Stimulated activated CD8-positive, alpha-beta memory T cell treated with anti-CD3 and anti-CD28 coated beads, Interleukin-12 subunit alpha, Interleukin-12 subunit beta, amount 100 ng/mL, for 4 hours (primary cell): ENCODE data around the gene HOXA9.

Experiments
- DNase-seq: peaks from one replicate; pipeline ENCODE4 v3.0.0-alpha.2; 2020; ENCODE audit warnings: low read depth

HOXA9 gene

DNA sequence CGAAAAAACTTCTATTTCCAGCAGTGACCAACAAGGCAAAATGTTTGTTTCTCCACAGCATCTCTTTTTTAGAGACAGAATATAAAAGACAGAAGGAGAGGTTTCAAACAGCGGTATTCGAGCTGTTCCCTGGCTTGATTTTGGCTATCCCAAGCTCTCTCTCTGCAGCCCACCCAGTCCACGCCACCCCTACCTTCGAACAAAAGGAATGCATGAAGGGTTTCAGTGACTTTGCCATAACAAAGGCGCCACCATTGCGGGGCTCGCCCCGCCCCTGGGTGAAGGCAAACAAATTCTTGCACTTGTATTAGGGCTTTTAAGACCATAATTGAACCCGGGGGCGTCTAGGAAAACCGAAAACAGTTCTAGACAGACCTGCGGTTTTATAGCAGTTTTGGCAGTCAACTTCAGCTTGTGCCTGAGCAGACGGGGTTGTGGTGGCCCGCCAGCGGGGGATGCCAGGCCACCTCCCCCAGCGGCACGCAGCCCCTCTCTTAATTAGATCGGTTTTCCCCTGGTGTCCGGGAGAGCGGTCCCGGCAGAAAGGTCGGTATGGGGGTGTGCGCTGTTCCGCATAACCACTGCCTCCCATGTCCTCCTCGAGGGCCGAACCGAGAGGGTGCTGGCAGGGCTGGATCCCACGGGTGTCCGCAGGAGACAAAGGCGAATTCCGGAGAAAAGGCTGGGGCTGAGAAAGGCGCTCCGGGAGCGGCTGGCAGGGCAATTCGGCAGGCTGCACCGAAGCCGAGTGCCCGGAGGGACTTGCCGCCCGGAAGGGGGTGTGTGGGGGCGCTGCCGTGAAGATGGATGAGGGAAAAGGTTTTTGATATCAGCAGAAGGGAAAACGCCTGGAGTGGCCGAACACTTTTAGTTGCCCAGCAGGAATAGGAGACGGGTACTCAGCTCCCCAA, 22.4 kb upstream of the HOXA9 start:
- DNase-seq = no peak

GRCh38 chr7:27186668-27187474, 21.5 kb upstream of the HOXA9 start:
- DNase-seq = no peak

DNA sequence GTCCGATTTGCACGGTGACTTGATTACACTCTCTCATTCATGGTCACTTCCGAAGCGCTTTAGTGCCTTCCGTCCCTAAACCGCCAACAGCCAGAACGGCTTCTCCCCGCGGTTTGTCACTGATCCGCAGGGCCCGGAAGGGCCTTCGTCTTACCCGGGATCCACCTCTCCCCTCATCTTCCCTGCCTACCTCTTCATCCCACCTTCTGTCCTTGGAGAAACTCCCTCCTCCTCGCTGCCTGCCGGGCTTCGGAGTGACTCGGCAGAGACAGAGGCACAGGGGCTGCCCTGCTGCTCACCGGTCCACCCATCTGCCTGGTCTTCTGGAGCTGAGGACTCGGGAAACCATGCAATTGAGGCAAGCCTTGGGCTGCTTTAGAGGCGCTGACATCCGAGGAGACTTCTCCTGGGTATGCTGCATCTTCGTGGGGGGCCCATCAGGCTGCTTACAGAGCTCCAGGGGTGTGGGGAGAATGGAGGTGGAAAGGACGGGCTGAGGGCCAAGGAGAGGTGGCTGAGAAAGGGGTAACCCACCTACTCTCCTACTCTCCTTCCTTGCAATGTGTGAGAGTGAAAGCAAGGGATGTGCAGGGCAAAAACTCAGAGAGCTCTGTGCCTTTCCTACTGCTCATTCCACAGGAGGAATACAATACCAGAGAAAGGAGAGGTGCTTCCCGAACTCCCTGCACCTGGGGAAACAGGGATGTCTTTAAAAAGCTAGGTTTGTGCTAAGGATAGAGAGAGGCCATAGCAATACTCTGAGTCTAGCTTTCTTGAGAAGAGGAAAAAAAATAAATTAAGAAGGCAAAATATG, 20.7 kb upstream of the HOXA9 start:
- no peak for DNase-seq

GRCh38 chr7:27185013-27185853, 19.9 kb upstream of the HOXA9 start, which contains the start of gene HOXA11:
HOXA11 (minus strand) TSS chr7:27185232; CDS start chr7:27185144, 88 bp downstream.
- no peak for DNase-seq

DNA sequence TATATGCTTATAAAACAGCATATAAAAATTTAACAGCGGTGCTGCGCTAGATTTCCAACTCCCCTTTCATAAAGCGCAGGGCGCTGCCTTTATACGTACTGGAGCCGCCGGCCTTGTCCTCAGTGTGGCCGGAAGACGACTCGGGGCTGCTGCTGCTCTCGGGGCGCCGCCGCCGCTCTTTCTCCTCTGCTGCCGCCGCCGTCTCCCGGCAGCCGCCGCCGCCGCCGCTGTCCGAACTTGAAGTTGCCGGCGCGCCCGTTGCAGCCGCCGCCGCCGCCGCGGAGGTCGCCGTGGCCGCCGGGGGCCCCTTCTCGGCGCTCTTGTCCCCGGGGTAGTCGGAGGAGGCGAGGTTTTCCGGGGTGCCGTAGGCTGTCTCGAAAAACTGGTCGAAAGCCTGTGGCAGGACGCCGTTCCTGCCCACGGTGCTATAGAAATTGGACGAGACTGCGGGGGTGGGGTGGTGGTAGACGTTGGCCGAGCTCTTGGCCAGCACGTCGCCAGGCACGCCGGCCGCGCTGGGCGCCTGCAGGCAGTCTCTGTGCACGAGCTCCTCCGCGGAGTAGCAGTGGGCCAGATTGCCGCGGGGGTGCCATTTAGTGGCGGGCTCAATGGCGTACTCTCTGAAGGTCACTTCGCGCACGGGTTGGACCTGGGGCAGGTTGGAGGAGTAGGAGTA, 19.1 kb upstream of the HOXA9 start:
- DNase-seq = no peak

DNA sequence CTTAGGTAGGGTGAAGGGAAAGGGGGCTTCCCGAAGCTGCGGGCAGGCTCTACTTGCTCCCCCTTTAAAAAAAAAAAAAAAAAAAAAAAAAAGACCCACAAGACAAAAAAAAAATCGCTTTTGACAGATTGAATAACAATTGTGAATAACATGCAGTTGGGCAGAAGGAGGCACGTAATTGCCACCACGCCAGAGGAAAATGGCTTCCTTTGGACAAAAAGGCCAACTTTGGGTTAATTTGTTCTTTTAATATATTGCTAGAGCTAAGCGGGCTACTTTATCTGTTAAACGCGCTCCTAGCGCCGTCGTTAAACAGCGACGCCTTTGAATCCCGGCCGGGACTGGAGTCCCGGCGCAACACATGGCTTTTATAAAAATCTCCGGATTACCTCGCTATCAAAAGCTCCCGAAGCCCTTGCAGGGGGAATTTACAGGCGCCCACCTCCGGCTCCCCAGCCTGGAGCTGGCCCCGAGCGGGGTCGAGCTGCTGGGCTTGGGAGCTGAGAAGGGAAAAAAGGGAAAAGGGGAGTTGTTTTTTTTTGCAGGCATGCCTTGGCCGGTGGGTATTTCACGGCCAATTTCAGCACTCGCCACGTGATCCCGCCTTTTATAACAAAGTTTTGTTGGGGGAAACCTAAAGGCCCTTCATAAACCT, 18.5 kb upstream of the HOXA9 start:
- DNase-seq = no peak

DNA sequence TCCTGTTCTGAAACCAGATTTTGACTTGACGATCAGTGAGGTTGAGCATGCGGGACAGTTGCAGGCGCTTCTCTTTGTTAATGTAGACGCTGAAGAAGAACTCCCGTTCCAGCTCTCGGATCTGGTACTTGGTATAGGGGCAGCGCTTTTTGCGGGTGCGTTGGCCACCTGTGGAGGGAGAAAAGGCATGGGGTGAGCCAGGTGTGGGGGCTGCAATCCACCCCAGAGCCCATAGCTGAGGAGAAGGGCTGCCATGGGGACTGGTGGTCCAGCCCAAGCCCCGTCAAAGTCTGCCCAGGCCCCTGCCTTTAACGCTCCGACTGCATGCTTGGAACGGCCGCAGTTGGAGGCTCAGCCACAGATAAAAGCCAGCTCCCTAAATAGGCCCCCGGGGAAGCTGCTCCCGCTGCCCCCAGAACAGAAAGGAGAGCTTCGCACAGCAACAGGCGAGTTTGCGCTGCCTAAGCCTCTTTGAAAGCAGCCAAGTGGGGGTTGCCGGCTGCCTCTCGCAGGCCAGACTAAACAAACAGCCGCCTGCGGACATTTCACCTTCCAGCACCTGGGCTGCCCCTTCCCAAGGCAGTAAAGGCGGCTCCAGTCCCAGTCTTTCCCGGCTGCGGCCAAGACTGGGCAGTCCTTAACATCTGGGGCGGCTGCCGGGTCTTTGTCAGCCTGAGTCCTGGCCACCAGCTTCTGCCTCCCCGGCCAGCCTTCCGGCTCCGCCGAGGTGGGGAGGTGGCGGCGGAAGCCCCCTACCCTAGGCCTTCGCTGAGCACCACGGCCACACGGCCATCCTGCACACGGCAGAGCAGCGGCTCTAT, 17.7 kb upstream of the HOXA9 start:
- no peak for DNase-seq

DNA sequence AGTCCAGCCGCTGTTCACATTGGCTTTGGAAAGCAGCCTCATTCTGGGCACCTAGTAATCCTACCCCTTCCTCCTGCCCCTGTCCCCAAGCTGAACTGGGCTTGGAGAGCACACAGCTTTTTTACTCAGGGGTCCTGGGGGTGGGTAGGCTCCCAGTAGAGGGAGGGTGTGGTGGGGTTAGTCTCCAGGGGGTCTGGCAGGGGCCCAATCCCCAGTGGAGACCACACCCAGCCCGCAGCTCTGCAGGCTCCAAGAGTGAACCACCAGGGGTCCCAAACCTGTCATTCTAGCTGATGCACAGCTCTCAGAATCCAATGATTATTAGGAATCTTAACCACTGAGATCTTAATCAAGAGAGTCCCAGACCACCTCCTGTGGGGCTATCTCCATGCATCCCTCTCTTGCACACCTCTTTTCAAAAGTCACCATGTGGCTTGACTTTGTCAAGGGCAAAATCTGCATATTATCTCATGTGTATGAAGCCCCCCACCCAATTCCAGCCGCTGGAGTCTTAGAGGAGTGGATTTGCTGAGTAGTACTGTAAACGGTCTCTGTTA, 17.0 kb upstream of the HOXA9 start:
- DNase-seq = no peak

- no peak for DNase-seq
These were observed 16.5 kb upstream of the HOXA9 start for GRCh38 chr7:27181795-27182275.

- no peak for DNase-seq
These were observed 15.4 kb upstream of the HOXA9 start for GRCh38 chr7:27180431-27181420.

DNA sequence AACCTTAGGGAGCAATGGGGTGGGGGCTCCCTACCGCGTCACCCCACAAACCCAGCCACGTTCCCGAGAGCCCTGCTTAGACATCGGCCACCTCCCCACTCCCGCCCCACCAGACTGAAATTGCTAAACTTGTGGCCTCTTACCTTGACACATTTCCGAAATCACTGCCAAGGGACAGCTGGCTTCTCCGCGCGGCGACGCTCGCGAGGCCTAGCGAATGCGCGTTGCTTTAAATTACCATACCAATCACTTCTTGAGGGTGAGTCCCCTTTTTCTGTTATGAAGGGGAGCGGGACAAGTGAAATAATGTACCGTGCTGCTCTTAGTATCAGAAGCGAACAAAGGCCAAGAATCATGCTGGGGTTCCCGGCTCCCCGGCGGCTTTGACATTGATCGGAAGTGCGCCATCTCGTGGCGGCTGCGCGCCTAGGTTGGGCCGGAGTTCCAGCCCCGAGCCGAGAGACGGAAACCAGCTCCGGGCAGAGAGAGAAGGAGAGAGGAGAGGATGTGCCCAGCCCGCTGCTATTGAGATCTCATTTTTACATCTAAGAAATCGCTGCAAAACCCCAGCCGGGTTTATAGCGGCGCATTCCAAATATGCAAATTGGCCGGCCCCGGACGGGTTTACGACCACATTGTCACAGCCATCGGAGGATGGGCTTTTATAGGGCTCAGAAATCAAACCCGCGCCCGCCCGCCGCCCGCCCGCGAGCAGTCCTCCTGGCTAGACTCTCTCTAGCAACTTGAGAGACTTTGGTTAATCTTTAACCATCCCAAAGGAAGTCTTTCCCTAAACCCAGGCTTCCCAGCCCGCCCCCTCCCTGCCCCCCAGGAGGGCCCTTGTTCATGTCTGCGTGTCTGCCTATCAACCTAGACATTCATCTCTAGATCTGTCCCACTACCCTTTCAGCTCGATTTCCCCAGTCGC, 14.4 kb upstream of the HOXA9 start:
- no peak for DNase-seq

GRCh38 chr7:27179030-27179429, 13.7 kb upstream of the HOXA9 start:
- no peak for DNase-seq

DNA sequence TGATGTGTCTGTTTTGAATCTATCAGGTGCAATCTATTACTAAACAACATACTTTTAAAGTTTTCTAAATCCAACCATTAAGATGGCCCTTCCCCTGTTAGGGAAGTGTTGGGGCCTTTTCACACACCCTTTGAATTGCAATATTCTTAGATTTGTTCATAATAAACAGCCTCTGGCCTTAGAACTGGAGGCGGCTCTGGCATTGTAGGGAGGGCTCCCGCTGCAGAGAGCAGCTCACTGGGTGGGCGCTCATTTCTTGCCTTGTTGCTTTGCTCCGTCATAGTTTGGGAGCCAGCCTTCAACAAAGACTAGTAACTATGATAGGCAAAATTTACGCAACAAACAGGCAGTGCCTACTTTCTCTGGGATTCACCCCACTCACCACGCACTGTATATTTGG, 13.0 kb upstream of the HOXA9 start:
- DNase-seq = no peak

- no peak for DNase-seq
These were observed 12.5 kb upstream of the HOXA9 start for GRCh38 chr7:27177795-27178320.

- DNase-seq = no peak
These were observed 11.8 kb upstream of the HOXA9 start for GRCh38 chr7:27176962-27177794.
